Hematopoietic multipotent progenitor cell treated with erythropoietin and hydrocortisone succinate and interleukin-3 and kit ligand, for 6 days (in vitro differentiated cells): ENCODE measurements around the gene SRPK3.
"Not testable (repeated sequence)": the region's sequence is repeated elsewhere in the genome, so short reads cannot be mapped to it uniquely, and the experiment has no call there.

ENCODE experiments used
- DNase-seq: peaks from one replicate; pipeline ENCODE4 v3.0.0-alpha.2; 2015

Gene SRPK3

GRCh38 chrX:153814591-153815315 is 33.9 kb downstream of the SRPK3 start:
- DNase-seq: peak; percentile 9

GRCh38 chrX:153816831-153817690 is 36.2 kb downstream of the SRPK3 start:
- peak; percentile 71 for DNase-seq

- not testable (repeated sequence) for DNase-seq
Measured at GRCh38 chrX:153818064-153818463, 37.2 kb downstream of the SRPK3 start.

- peak; percentile 44 for DNase-seq
Measured at GRCh38 chrX:153818571-153819383, 37.9 kb downstream of the SRPK3 start.

GRCh38 chrX:153819384-153820040 is 38.7 kb downstream of the SRPK3 start:
- no peak for DNase-seq

- DNase-seq: no peak
Measured at GRCh38 chrX:153820601-153821000, 39.8 kb downstream of the SRPK3 start.

- DNase-seq: no peak
Measured at GRCh38 chrX:153821066-153821465, 40.2 kb downstream of the SRPK3 start.

- no peak for DNase-seq
Measured at GRCh38 chrX:153824348-153824747, 43.5 kb downstream of the SRPK3 start.

GRCh38 chrX:153825042-153825441 is 44.2 kb downstream of the SRPK3 start:
- no peak for DNase-seq

- no peak for DNase-seq
Measured at GRCh38 chrX:153827016-153827415, 46.2 kb downstream of the SRPK3 start.

- no peak for DNase-seq
Measured at GRCh38 chrX:153827903-153828302, 47.1 kb downstream of the SRPK3 start.

GRCh38 chrX:153828308-153828707 is 47.5 kb downstream of the SRPK3 start:
- DNase-seq: no peak

GRCh38 chrX:153828723-153829548 is 48.1 kb downstream of the SRPK3 start:
- DNase-seq: no peak

- no peak for DNase-seq
Measured at GRCh38 chrX:153829549-153829798, 48.6 kb downstream of the SRPK3 start.

GRCh38 chrX:153829799-153830639 is 49.2 kb downstream of the SRPK3 start, which contains the start of gene PDZD4:
Gene PDZD4, minus strand, starts transcription at chrX:153830544. Its CDS starts 246 bp downstream, at chrX:153830298.
- no peak for DNase-seq

- no peak for DNase-seq
Measured at GRCh38 chrX:153830640-153831428, 50.0 kb downstream of the SRPK3 start.

- peak; percentile 8 for DNase-seq
Measured at GRCh38 chrX:153831429-153832150, 50.7 kb downstream of the SRPK3 start.

GRCh38 chrX:153832728-153833127 is 51.9 kb downstream of the SRPK3 start:
- no peak for DNase-seq
